RWPE1 (cell line): Measurements from ENCODE around the gene CAMK1D.
A peak's percentile ranks its signal among the peaks of the same experiment; 100 is the strongest.
"Not testable (repeated sequence)": the region's sequence is repeated elsewhere in the genome, so short reads cannot be mapped to it uniquely, and the experiment has no call there.

Experiments used
- CTCF ChIA-PET: fragments of 350-600 bp; sonication (Branson Sonifier 250); formaldehyde crosslinking; extraction: SDS; loops from one replicate; lab custom pipeline; 2021; lab: Yijun Ruan, JAX
- POLR2A ChIA-PET: fragments of 400-600 bp; formaldehyde crosslinking; extraction: SDS; loops from one replicate; lab custom pipeline; 2020; ENCODE audit warnings: antibody characterized with exemption; ENCODE audit not compliant: low non-redundant PET; lab: Yijun Ruan, JAX
- DNase-seq: peaks from one replicate; pipeline ENCODE4 v3.0.0; 2012; ENCODE audit warnings: low spot score
- H3K27ac ChIP-seq: fragments of 450-650 bp; 2 replicates; pipeline ENCODE4 v1.5.1; 2017
- CTCF ChIP-seq: fragments of 450-650 bp; conservative IDR thresholded peaks from 2 replicates; pipeline ENCODE4 v1.5.1; 2017; ENCODE audit warnings: low read depth, mild to moderate bottlenecking

Gene CAMK1D

GRCh38 chr10:12717981-12718707 lies 368.8 kb downstream of the CAMK1D start:
- H3K27ac ChIP-seq, result peak overlapping the region; percentile 60
- POLR2A ChIA-PET, result interaction anchor here (0.6 kb wide), 1 partner anchor 19 kb away, joined by 3 read pairs; no protein-coding TSS in a partner anchor
- DNase-seq, result peak; percentile 73
- CTCF ChIA-PET, result interaction anchor here (0.6 to 1.1 kb wide), 2 partner anchors 339 to 382 kb away, joined by 3 read pairs; partner anchors contain the start of gene OPTN
- peak; percentile 42 for TF ChIP-seq CTCF

DNA sequence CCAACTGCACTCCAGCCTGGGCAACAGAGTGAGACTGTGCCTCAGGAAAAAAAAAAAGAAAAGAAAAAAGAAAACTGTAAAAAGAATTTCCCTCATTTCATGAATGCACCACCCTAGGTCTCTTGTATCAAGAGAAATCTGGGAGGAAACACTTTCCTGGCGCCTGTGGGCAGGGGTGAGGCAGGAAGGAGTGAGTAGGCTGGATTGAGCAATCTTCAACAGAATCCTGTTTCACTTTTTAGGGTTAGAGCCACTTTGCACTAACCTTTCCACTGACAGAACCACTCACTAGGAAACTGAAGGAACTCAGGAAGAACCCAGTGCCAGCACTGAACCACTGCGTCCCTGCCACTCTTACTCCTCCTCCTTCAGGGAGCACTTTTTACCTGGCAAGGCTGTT lies 370.0 kb downstream of the CAMK1D start:
- TF ChIP-seq CTCF, result no peak
- POLR2A ChIA-PET, result no interaction called here
- CTCF ChIA-PET, result no interaction called here
- DNase-seq, result peak; percentile 27
- peak overlapping the region; percentile 76 for H3K27ac ChIP-seq

- ChIA-PET CTCF (no interaction called here), POLR2A (no interaction called here)
- no peak for TF ChIP-seq CTCF
- peak overlapping the region; percentile 76 for H3K27ac ChIP-seq
- peak; percentile 78 for DNase-seq
Observed at GRCh38 chr10:12720217-12720981, 371.1 kb downstream of the CAMK1D start.

GRCh38 chr10:12721334-12721733 lies 372.0 kb downstream of the CAMK1D start:
- POLR2A ChIA-PET, result no interaction called here
- CTCF ChIA-PET, result no interaction called here
- no peak overlapping the region for H3K27ac ChIP-seq
- TF ChIP-seq CTCF, result no peak
- DNase-seq, result no peak

DNA sequence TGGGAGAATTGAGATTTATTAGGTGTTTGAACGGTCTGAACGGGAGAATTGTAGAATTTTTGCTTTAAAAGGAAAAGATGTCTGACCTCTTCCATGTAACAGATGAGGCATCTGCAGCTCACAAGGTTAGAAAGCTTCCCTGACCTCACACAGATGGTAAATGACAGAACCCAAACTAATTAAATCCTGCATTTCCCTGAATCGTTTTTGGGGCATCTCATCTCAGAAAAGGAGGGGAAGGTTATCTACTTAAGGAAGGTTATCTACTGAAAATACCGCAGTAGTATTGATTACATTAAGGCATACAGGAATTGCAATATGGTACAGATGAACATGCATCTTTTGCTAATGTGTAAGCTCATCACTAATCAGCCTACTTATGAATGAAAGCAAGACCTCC lies 373.9 kb downstream of the CAMK1D start:
- ChIA-PET CTCF (no interaction called here), POLR2A (no interaction called here)
- H3K27ac ChIP-seq, result no peak overlapping the region
- DNase-seq, result no peak
- TF ChIP-seq CTCF, result no peak

- ChIA-PET CTCF (no interaction called here), POLR2A (no interaction called here)
- no peak for DNase-seq
- TF ChIP-seq CTCF, result no peak
- peak overlapping the region; percentile 67 for H3K27ac ChIP-seq
Observed at GRCh38 chr10:12724807-12725579, 375.6 kb downstream of the CAMK1D start.

DNA sequence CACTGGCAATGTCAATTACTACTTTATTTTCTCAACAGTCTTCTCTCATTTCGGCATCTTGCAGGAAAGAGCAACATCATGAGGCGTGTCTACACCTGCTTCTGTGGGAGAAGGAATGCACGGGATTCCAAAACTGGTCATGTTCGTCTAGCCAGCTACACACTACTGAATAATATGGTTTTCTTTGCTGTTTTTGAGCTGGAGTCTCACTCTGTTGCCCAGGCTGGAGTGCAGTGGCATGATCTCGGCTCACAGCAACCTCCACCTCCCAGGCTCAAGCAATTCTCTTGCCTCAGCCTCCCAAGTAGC lies 376.2 kb downstream of the CAMK1D start:
- POLR2A ChIA-PET, CTCF ChIA-PET: not testable (repeated sequence)
- peak overlapping the region; percentile 67 for H3K27ac ChIP-seq
- DNase-seq, result peak; percentile 51
